Skin of body (tissue), 2 donors: ENCODE measurements around the gene LRRTM4. TPM values are rescaled to one million over a fixed set of nuclear protein-coding genes. Genes with fewer than 3 reads are reported as not detected.

Experiments
- DNase-seq: peaks from one replicate; lab custom pipeline; 2025; lab: John Stamatoyannopoulos, UW
- total RNA-seq: library from RNA; depleted of rRNA; stranded (reverse); fragments of >200 nt; gene quantifications from one replicate; pipeline ENCODE4 v1.2.3, GENCODE V29; 2014

The LRRTM4 gene
- total RNA-seq, 1 donor from 2014 or later: 0.89 TPM

DNA sequence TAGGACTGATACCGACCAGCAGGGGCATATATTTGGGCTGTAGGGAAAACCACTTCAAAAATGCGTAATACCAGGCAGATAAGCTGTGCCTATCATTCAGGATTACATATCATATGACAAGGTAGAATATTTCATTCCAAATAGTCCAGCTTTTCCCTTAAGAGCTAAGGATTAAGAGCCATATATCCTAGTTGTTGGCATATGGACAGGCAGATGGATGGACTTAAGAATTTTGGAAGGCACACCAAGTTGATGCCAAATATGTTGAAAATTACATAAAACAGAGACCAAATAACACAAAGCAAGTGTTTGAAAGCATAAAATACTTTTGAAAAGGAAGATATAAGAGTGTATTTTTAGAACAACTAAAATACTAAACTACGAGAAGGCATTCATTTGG lies 52.1 kb downstream of the LRRTM4 start:
- DNase-seq: no peak

- DNase-seq: no peak
Measured at GRCh38 chr2:77469106-77469505, 53.1 kb downstream of the LRRTM4 start.

- DNase-seq: no peak
Measured at GRCh38 chr2:77459840-77460239, 62.3 kb downstream of the LRRTM4 start.

DNA sequence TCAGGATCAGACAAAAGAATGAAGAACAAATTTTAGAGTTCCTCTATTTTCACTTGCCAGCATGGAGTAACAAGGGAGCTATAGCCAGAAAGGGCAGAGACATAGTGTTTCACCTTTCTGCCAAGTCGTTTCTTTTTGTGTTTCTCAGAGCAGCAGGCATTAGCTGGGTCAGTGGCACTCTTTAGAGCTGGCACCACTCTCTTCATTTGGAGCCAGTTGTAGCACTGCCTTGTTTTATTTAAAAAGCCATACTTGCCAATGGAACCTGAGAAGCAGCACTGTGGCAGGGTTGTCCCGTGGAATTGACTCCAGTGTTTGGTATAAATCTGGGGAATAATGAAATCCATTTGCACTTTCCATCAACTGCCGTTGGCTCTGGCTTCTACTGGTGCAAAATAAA lies 64.0 kb downstream of the LRRTM4 start:
- no peak for DNase-seq

DNA sequence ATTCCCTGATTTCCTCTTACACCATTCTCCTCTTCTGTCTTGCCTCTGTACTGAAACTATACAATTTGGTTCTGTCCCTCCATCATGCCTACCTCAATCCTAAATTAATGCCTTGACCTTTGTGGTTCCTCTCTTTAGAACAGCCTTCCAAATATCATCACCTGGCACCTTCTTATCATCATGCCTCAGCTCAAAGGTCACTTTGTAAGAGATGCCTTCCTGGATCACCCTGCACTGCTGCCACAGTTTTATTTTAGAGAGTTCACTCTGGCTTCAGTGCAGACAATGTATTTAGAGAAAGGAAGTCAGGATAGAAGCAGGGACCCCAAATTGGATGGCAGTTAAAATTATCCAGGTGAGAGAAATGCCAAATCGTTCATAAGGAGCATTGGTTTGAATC lies 64.5 kb downstream of the LRRTM4 start:
- no peak for DNase-seq

DNA sequence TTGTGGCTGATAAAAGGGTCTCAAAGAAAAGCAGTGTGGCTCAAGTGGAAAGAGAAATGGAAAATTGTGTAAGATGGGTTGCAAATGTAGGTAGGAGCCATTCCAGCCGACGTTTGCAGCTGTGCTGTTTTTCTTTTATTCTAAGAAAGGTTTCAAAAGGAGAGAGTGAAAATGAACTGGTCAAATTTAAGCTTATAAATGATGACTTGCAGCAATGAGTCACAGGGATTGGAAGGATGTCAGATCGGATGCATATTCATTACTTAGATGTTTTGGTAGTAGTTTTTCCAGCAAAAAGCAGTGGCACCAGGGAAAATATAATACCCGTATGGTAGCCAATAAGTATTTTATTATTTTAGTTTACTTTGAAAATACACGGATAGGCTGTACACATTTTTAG lies 79.1 kb downstream of the LRRTM4 start:
- DNase-seq: no peak

DNA sequence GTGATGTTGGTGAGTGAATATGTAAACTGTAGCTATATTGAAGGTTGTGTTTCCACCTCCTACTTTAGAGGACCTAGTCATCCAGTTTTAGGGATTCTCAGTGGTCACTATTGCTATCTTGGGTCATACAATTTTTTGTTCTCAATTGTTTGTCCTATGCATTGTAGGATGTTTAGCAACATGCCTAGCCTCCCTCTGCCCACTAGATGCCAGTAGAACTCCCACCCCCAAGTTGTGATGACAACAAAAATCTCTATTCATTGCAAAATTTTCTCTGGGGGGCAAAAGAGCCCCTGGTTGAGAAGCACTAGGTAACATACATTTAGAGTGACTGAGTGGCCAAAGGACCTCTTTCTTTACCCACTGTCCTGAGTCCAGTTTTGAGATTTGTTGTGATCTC lies 87.3 kb downstream of the LRRTM4 start:
- no peak for DNase-seq

GRCh38 chr2:77428946-77429345 lies 93.2 kb downstream of the LRRTM4 start:
- no peak for DNase-seq

GRCh38 chr2:77421971-77422370 lies 100.2 kb downstream of the LRRTM4 start:
- DNase-seq: no peak

DNA sequence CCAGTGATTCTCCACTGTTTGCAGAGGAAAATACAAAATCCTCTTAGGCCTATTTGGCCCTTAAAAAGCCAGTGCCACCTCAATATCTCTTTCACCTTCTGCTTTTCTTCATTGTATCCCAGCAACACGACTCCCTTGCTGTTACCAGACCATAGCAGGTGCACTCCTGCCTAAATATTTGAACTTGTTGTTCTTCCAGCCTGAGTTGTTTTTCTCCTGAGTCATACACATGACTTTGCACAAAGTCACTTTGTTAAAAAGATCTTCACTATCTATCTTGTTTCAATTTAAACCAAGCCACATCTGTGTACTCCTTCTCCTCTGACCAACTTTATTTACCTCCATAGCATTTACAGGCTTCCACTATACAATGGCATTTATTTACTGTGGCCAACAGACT lies 103.6 kb downstream of the LRRTM4 start:
- DNase-seq: no peak

DNA sequence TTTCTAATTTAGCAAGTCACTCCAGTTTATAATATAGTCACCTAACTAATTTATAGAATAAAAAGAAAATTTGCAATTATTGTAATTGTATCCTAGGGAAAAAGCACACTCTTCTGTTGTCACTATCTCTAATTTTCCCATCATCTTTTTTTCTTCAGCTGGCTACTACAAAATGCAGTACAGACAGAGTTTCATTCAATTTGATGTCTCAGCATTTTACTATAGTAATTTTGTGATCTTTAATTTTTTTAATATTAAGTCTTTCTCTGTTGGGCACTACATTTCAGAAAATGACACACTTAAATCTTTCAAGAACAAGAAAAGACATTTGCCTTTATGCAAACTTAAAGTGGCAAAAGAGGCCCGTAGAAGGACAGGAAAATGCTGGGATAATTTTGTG lies 118.0 kb downstream of the LRRTM4 start:
- DNase-seq: no peak

- no peak for DNase-seq
Measured at GRCh38 chr2:77398970-77399600, 123.1 kb downstream of the LRRTM4 start.

DNA sequence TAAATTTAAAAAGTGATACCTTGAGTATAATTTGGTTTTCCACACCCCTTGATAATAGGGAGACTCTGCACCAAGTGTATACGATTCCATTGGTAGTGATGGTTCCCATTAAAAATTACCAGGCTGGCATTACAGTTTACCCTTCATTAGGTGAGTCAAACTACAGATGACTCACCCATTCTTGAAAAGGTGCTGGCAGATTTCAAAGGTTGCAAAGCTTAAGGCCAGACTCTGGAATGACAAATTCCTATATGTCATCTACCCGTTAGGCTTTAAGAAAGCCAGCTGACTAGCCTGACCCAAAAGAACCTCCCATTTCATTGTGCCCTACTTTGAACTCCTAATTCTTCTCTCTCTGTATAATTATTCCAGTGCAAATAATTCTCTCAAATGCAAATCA lies 124.4 kb downstream of the LRRTM4 start:
- DNase-seq: no peak

- no peak for DNase-seq
Measured at GRCh38 chr2:77395011-77395410, 127.2 kb downstream of the LRRTM4 start.

DNA sequence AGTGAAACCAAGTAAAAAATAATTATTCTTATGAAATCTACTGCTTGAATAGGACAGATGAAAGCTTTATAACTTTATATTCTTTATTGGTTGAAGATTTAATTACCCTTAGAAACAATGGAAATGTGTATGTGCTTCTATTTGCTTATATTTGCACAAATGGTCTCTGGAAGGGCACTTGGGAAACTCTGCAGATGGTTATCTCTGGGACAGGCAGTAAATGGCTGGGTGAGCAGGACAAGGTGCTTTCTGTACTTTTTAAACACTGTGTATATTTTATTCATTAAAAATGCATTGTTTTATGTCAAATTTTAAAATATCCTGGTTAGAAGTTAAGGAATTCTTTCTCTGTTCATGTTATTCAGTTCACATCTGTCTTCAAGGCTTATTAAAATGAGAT lies 131.1 kb downstream of the LRRTM4 start:
- DNase-seq: no peak

DNA sequence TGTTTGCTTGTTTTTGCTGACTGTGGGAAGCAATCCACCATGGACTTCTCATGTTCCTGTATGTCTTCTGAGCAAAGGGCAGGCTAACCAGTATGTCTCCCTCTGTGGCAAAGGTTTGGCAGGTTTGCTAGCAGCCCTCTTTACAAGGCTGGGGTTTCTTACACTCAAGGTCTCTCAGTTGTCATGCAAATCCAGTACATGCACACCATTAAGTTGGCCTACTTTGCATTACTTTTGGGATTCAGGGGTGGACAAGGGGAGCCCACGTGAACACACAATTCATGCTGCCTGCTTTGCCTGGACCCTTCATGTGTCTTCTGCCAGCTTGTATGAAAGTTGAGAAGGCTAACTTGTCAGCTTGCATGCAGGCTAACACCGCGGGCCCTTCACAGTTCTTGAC lies 134.9 kb downstream of the LRRTM4 start:
- DNase-seq: no peak

GRCh38 chr2:77372636-77373035 lies 149.5 kb downstream of the LRRTM4 start:
- DNase-seq: no peak

DNA sequence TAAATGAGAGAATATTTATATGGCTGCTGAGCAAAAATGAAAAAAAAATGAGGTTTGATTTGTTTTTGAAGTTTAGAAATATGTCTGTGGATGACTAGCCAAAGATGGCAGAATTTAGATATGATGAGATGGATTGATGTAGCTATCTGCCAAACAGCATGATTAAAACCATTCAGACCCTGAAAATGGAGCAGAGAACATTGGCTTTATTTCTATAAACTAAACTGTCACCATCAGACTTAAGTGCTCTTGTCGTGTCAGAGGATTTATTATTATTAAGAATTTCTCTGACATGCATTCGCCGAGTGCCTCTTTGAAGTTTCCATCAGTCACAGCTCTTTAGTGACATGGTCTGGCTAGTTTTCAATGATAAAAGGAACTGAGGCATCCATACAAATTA lies 151.7 kb downstream of the LRRTM4 start:
- no peak for DNase-seq

DNA sequence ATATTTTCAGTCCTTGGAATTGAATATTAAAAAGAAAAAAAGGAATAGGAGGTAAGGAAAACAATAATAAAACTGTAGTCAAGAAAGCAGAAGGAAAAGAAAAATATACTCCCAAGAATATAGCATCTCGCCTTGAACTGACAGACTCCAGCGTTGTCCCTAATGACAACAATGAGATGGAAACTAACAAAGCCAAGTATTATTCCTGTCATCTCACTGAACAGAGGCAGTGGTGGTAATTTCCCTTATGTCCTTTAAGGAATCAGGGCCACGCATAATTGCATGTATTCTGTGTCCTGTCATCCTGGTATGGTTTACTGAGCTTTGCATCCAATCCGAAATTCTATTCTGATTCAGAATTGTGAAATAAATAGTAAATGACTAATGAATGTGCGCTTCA lies 158.9 kb downstream of the LRRTM4 start:
- DNase-seq: no peak

DNA sequence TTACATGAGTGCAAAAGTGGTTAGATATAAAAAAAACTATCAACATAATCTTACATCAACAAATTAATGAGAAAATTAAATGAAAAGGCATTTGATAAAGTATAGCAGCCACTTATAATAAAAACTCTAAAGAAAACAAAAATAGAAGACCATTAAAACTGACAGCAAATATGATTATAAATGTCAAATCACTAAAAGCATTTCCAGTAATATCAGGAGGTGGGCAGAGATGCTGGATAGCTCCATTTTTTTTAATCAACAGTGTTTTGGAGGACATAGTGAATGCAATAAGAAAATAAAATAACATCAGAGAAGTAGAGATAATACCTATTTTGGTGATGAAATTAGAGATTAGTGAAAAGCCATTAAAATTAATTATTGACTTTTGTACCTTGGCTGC lies 173.4 kb downstream of the LRRTM4 start:
- DNase-seq: no peak

DNA sequence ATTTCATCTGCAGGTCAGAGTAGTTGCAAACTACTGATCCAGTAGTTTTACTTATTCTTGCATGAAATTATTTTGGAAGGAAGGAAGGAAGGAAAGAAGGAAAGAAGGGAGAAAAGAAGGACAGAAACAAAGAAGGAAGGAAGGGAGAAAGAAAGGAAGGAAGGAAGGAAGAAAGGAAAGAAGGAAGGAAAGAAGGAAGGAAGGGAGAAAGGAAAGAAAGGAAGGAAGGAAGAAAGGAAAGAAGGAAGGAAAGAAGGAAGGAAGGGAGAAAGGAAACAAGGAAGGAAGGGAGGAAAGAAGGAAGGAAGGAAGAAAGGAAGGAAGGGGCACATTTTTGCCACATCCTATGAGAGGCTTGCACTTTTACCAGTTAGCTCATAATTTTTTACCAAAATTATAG lies 186.2 kb downstream of the LRRTM4 start:
- no peak for DNase-seq

- DNase-seq: no peak
Measured at GRCh38 chr2:77328134-77328931, 193.8 kb downstream of the LRRTM4 start.

DNA sequence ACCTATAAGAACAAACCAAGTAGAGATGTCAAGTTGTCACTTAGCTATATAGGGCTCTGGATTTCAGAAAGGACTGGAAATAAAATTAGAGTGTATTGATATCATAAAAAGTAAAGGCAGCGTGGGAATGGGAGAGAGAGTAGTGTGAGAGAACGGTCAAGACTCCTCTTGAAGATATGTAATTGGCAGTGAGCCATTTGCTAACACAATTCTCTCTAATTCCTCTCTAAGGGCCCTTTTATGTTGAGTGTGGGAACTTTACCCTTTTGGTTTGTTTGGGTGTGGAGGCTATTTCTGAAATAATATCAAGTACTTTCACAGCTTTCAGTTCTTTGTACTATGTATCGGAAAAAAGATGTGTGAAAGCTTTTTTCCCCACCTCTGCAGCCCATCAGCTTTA lies 196.8 kb downstream of the LRRTM4 start:
- DNase-seq: no peak
